Calu3 (cell line): ENCODE results near the gene DBT. TPM values are rescaled to one million over a fixed set of nuclear protein-coding genes. Genes with fewer than 3 reads are reported as not detected.
A peak's percentile ranks its signal among the peaks of the same experiment; 100 is the strongest.

Experiments used
- BruUV-seq: library from RNA; stranded (reverse); fragments of 400-500 nt; replicated peaks from 2 replicates; lab custom pipeline; 2021; lab: Mats Ljungman, UMichigan
- CTCF ChIA-PET: fragments of 300-600 bp; sonication (Branson Sonifier 250); formaldehyde crosslinking; loops from one replicate; lab custom pipeline; 2022; ENCODE audit warnings: antibody characterized with exemption; lab: Charles Lee
- DNase-seq: peaks from one replicate; pipeline ENCODE4 v3.0.0; 2022
- H3K27ac Mint-ChIP-seq: one replicate; pipeline ENCODE4 v1.8.0; 2022; ENCODE audit warnings: mixed read lengths; ENCODE audit not compliant: unreplicated experiment
- H3K27me3 Mint-ChIP-seq: one replicate; pipeline ENCODE4 v1.8.0; 2022; ENCODE audit warnings: mixed read lengths; ENCODE audit not compliant: unreplicated experiment
- H3K36me3 Mint-ChIP-seq: one replicate; pipeline ENCODE4 v1.8.0; 2022; ENCODE audit warnings: mild to moderate bottlenecking, moderate library complexity, mixed read lengths; ENCODE audit not compliant: insufficient read depth, unreplicated experiment
- H3K4me1 Mint-ChIP-seq: one replicate; pipeline ENCODE4 v1.8.0; 2022; ENCODE audit warnings: mild to moderate bottlenecking, low read depth, mixed read lengths; ENCODE audit not compliant: unreplicated experiment
- H3K4me3 Mint-ChIP-seq: one replicate; pipeline ENCODE4 v1.8.0; 2022; ENCODE audit warnings: mild to moderate bottlenecking, low read depth, moderate library complexity, mixed read lengths; ENCODE audit not compliant: unreplicated experiment
- H3K9me3 Mint-ChIP-seq: one replicate; pipeline ENCODE4 v1.8.0; 2022; ENCODE audit warnings: low read depth, mixed read lengths; ENCODE audit not compliant: unreplicated experiment
- CTCF ChIP-seq: fragments of 200-600 bp; IDR thresholded peaks from one replicate; pipeline ENCODE4 v1.8.0; 2022; ENCODE audit warnings: antibody characterized with exemption; ENCODE audit not compliant: unreplicated experiment
- intact Hi-C: fragments of 100-400 bp; cut with micrococcal nuclease; formaldehyde crosslinking; loops from one replicate; pipeline ENCODE4 v1.10.0; 2022; ENCODE audit not compliant: unreplicated experiment
- total RNA-seq: library from RNA; stranded (reverse); gene quantifications from 2 replicates; pipeline ENCODE4 v1.2.3, GENCODE V29; 2022

The DBT gene
- total RNA-seq, 1 experiment from 2014 or later, result 9.4 TPM

- Mint-ChIP-seq H3K36me3 (peaks cover 10% of the 10 kb centered on the region), H3K4me1 (no peaks in the 10 kb centered on the region), H3K9me3 (no peaks in the 10 kb centered on the region), H3K4me3 (no peak overlapping the region), H3K27ac (no peak overlapping the region), H3K27me3 (no peaks in the 10 kb centered on the region)
- BruUV-seq, result no TSS peak
- intact Hi-C loops, result no loop called here
- CTCF ChIA-PET, result no interaction called here
- TF ChIP-seq CTCF, result no peak
- no peak for DNase-seq
These were observed 101.8 kb downstream of the DBT start for GRCh38 chr1:100147875-100148274.

GRCh38 chr1:100146958-100147357, 102.7 kb downstream of the DBT start:
- peaks cover 18% of the 10 kb centered on the region for H3K36me3 Mint-ChIP-seq
- intact Hi-C loops, result no loop called here
- no peak overlapping the region for H3K27ac Mint-ChIP-seq
- no peak for TF ChIP-seq CTCF
- no peaks in the 10 kb centered on the region for H3K27me3 Mint-ChIP-seq
- H3K4me1 Mint-ChIP-seq, result no peaks in the 10 kb centered on the region
- no peak overlapping the region for H3K4me3 Mint-ChIP-seq
- no peak for DNase-seq
- H3K9me3 Mint-ChIP-seq, result no peaks in the 10 kb centered on the region
- no TSS peak for BruUV-seq
- CTCF ChIA-PET, result no interaction called here

GRCh38 chr1:100145116-100145515, 104.5 kb downstream of the DBT start:
- Mint-ChIP-seq H3K27ac (peak overlapping the region; percentile 28), H3K4me1 (no peaks in the 10 kb centered on the region)
- no TSS peak for BruUV-seq

GRCh38 chr1:100142343-100142742, 107.3 kb downstream of the DBT start:
- no peak overlapping the region for H3K4me3 Mint-ChIP-seq
- no peaks in the 10 kb centered on the region for H3K9me3 Mint-ChIP-seq
- H3K27me3 Mint-ChIP-seq, result no peaks in the 10 kb centered on the region
- TF ChIP-seq CTCF, result no peak
- intact Hi-C loops, result no loop called here
- DNase-seq, result no peak
- no peaks in the 10 kb centered on the region for H3K4me1 Mint-ChIP-seq
- H3K27ac Mint-ChIP-seq, result no peak overlapping the region
- CTCF ChIA-PET, result interaction anchor here (0.5 kb wide), 1 partner anchor 544 kb away, joined by 5 read pairs; no protein-coding TSS in a partner anchor
- H3K36me3 Mint-ChIP-seq, result peaks cover 8% of the 10 kb centered on the region
- BruUV-seq, result no TSS peak

More at GRCh38 chr1:100145116-100145515, 104.5 kb downstream of the DBT start:
- DNase-seq, result no peak
- H3K9me3 Mint-ChIP-seq, result no peaks in the 10 kb centered on the region
- intact Hi-C loops, result no loop called here
- no peak for TF ChIP-seq CTCF
- CTCF ChIA-PET, result no interaction called here
- H3K4me3 Mint-ChIP-seq, result no peak overlapping the region
- H3K27me3 Mint-ChIP-seq, result no peaks in the 10 kb centered on the region
- peaks cover 12% of the 10 kb centered on the region for H3K36me3 Mint-ChIP-seq
